PC-3 (cell line): ENCODE measurements around the gene SOCS6. TPM values are rescaled to one million over a fixed set of nuclear protein-coding genes. Genes with fewer than 3 reads are reported as not detected.

ENCODE experiments used
- ATAC-seq: fragments of 200-7000 bp; cut with Tn5 transposase; 2 replicates; pipeline ENCODE4 v1.9.1; 2020; ENCODE audit warnings: mild to moderate bottlenecking, moderate library complexity
- BruUV-seq: library from RNA; stranded (reverse); fragments of 400-500 nt; replicated peaks from 2 replicates; lab custom pipeline; 2021; lab: Mats Ljungman, UMichigan
- CTCF ChIA-PET: fragments of 300-600 bp; sonication (Branson Sonifier 250); formaldehyde crosslinking; loops from one replicate; lab custom pipeline; 2022; ENCODE audit warnings: antibody characterized with exemption; lab: Charles Lee
- POLR2A ChIA-PET: fragments of 300-600 bp; sonication (Branson Sonifier 250); formaldehyde crosslinking; loops from one replicate; lab custom pipeline; 2022; ENCODE audit warnings: antibody characterized with exemption; ENCODE audit not compliant: unreplicated experiment; lab: Charles Lee
- DNase-seq: peaks from one replicate; pipeline ENCODE4 v3.0.0-alpha.2; 2015
- H2AFZ ChIP-seq: fragments of 300-600 bp; sonication (generic); 2 replicates; pipeline ENCODE4 v1.6.0; 2016; ENCODE audit warnings: antibody characterized with exemption, low read length
- H3F3A ChIP-seq: fragments of 300-600 bp; sonication (generic); one replicate; pipeline ENCODE4 v1.6.0; 2017; ENCODE audit warnings: antibody characterized with exemption, low read length, control low read depth, mild to moderate bottlenecking; ENCODE audit not compliant: unreplicated experiment
- H3K27ac ChIP-seq: fragments of 300-600 bp; sonication (generic); 2 replicates; pipeline ENCODE4 v1.5.1; 2016; ENCODE audit warnings: mild to moderate bottlenecking, low read length
- H3K27me3 ChIP-seq: fragments of 300-600 bp; sonication (generic); 2 replicates; pipeline ENCODE4 v1.6.1; 2016; ENCODE audit warnings: low read length, mixed read lengths
- H3K36me3 ChIP-seq: fragments of 300-600 bp; sonication (generic); 2 replicates; pipeline ENCODE4 v1.6.1; 2016; ENCODE audit warnings: low read depth, mixed run types, low read length, mixed read lengths
- H3K4me1 ChIP-seq: fragments of 300-600 bp; sonication (generic); 2 replicates; pipeline ENCODE4 v1.5.1; 2016; ENCODE audit warnings: low read length; ENCODE audit not compliant: insufficient read depth
- H3K4me2 ChIP-seq: fragments of 300-600 bp; sonication (generic); 2 replicates; pipeline ENCODE4 v1.6.0; 2016; ENCODE audit warnings: low read length
- H3K4me3 ChIP-seq: fragments of 300-600 bp; sonication (generic); 2 replicates; pipeline ENCODE4 v1.5.1; 2016; ENCODE audit warnings: mild to moderate bottlenecking, low read length, mixed read lengths
- H3K79me2 ChIP-seq: fragments of 300-600 bp; sonication (generic); 2 replicates; pipeline ENCODE4 v1.6.1; 2017; ENCODE audit warnings: low read length, mixed read lengths
- H3K9ac ChIP-seq: fragments of 300-600 bp; sonication (generic); 2 replicates; pipeline ENCODE4 v1.6.0; 2016; ENCODE audit warnings: mild to moderate bottlenecking, low read length
- H3K9me2 ChIP-seq: fragments of 300-600 bp; sonication (generic); replicated peaks from 2 replicates; pipeline ENCODE4 v1.6.1; 2016; ENCODE audit warnings: mixed run types, low read length, mixed read lengths
- H3K9me3 ChIP-seq: fragments of 300-600 bp; sonication (generic); 2 replicates; pipeline ENCODE4 v1.6.1; 2016; ENCODE audit warnings: low read length, mixed read lengths
- H4K20me1 ChIP-seq: fragments of 300-600 bp; sonication (generic); 2 replicates; pipeline ENCODE4 v1.6.1; 2016; ENCODE audit warnings: low read length, mixed read lengths
- EZH2 ChIP-seq: fragments of 300-600 bp; sonication (generic); IDR thresholded peaks from one replicate; pipeline ENCODE4 v1.6.1; 2017; ENCODE audit warnings: antibody characterized with exemption, mild to moderate bottlenecking, low read length; ENCODE audit not compliant: unreplicated experiment
- EZH2phosphoT487 ChIP-seq: fragments of 300-600 bp; sonication (generic); IDR thresholded peaks from 2 replicates; pipeline ENCODE4 v1.6.1; 2018; ENCODE audit warnings: mild to moderate bottlenecking, antibody characterized with exemption, low read length, borderline replicate concordance
- intact Hi-C: fragments of 100-400 bp; cut with micrococcal nuclease; formaldehyde crosslinking; loops from 2 replicates; pipeline ENCODE4 v1.9.0; 2023
- total RNA-seq: library from RNA; depleted of rRNA; stranded (reverse); fragments of >200 nt; gene quantifications from 2 replicates; pipeline ENCODE4 v1.2.3, GENCODE V29; 2014
- TF ChIP-seq, protein P1 (sequence below): fragments of 300-600 bp; sonication (generic); conservative IDR thresholded peaks from 2 replicates; pipeline ENCODE4 v1.5.1; 2017; ENCODE audit warnings: antibody characterized with exemption, low read depth, mild to moderate bottlenecking, low read length

SOCS6 gene
- total RNA-seq, 1 experiment from 2014 or later, result 17.9 TPM

DNA sequence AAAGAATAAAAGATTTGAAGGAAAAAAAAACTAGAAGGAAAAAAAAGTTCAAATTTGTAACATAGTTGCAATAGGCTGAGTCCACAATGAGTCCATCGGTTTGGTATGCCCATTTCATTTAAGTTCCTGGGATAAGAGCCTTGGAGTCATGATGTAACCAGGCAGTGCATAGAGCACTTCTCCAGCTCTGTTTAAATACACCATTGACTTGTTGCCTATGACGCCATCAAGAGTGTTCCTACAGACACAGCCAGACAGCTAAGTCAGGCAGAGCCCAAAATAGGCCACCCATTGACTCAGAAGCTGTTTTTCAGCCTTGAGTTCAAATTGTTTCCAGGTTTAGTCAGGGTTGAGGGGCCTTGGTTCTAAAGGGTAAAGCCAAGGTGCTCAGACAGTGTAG is 44.9 kb downstream of the SOCS6 start:
- Histone ChIP-seq H3K9ac (no peak overlapping the region), H3F3A (no peaks in the 10 kb centered on the region), H3K79me2 (no peaks in the 10 kb centered on the region), H3K4me1 (peaks cover 50% of the 10 kb centered on the region), H3K4me3 (no peak overlapping the region), H3K27ac (peak overlapping the region; percentile 78), H2AFZ (no peak overlapping the region), H3K9me2 (no peaks in the 10 kb centered on the region), H3K36me3 (peaks cover 30% of the 10 kb centered on the region), H3K27me3 (no peaks in the 10 kb centered on the region), H4K20me1 (no peaks in the 10 kb centered on the region), H3K4me2 (no peak overlapping the region), H3K9me3 (no peaks in the 10 kb centered on the region)
- BruUV-seq, result no TSS peak
- ATAC-seq (peak; percentile 16; the same call in 1 of the 2 replicates), DNase-seq (peak; percentile 66)
- POLR2A ChIA-PET, result interaction anchor here (0.7 kb wide), 1 partner anchor 88 kb away, joined by 7 read pairs; no protein-coding TSS in a partner anchor
- CTCF ChIA-PET, result no interaction called here
- TF ChIP-seq, protein P1, sequence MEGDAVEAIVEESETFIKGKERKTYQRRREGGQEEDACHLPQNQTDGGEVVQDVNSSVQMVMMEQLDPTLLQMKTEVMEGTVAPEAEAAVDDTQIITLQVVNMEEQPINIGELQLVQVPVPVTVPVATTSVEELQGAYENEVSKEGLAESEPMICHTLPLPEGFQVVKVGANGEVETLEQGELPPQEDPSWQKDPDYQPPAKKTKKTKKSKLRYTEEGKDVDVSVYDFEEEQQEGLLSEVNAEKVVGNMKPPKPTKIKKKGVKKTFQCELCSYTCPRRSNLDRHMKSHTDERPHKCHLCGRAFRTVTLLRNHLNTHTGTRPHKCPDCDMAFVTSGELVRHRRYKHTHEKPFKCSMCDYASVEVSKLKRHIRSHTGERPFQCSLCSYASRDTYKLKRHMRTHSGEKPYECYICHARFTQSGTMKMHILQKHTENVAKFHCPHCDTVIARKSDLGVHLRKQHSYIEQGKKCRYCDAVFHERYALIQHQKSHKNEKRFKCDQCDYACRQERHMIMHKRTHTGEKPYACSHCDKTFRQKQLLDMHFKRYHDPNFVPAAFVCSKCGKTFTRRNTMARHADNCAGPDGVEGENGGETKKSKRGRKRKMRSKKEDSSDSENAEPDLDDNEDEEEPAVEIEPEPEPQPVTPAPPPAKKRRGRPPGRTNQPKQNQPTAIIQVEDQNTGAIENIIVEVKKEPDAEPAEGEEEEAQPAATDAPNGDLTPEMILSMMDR, result no peak
- TF ChIP-seq EZH2phosphoT487 (no peak), EZH2 (no peak)
- intact Hi-C loops, result loop anchor here (5.0 kb wide), 1 partner anchor 41 kb away; no protein-coding TSS in a partner anchor

GRCh38 chr18:70334264-70334663 is 45.4 kb downstream of the SOCS6 start:
- CTCF ChIA-PET, result no interaction called here
- ATAC-seq, result no peak

More at GRCh38 chr18:70334264-70334663, 45.4 kb downstream of the SOCS6 start:
- intact Hi-C loops, result loop anchor here (5.0 kb wide), 1 partner anchor 42 kb away; no protein-coding TSS in a partner anchor
- Histone ChIP-seq H4K20me1 (no peaks in the 10 kb centered on the region), H3K27ac (peak overlapping the region; percentile 78), H3F3A (no peaks in the 10 kb centered on the region), H3K4me3 (no peak overlapping the region), H3K79me2 (no peaks in the 10 kb centered on the region), H3K36me3 (peaks cover 36% of the 10 kb centered on the region), H3K4me2 (no peak overlapping the region), H3K27me3 (no peaks in the 10 kb centered on the region), H3K9me2 (no peaks in the 10 kb centered on the region), H3K9ac (no peak overlapping the region), H3K4me1 (peaks cover 50% of the 10 kb centered on the region), H2AFZ (no peak overlapping the region), H3K9me3 (peaks cover 4% of the 10 kb centered on the region; the same call in 1 of the 2 replicates)
- DNase-seq, result no peak
- no peak for TF ChIP-seq EZH2phosphoT487
- TF ChIP-seq EZH2, result no peak
- TF ChIP-seq, protein P1, result no peak
- POLR2A ChIA-PET, result no interaction called here
- no TSS peak for BruUV-seq
